Measurements from ENCODE around the gene NOC4L.

Gene NOC4L

GRCh38 chr12:132156573-132157325 lies 12.5 kb downstream of the NOC4L start:
- DNase-seq (ENCODE audit: low read depth in 2 of 2): no peak

- no peak for DNase-seq (ENCODE audit: low read depth in 2 of 2)
Measured at GRCh38 chr12:132157733-132158409, 13.6 kb downstream of the NOC4L start.

- no peak for DNase-seq (ENCODE audit: low read depth in 2 of 2)
Measured at GRCh38 chr12:132158677-132159554, 14.7 kb downstream of the NOC4L start.

GRCh38 chr12:132159555-132160003 lies 15.3 kb downstream of the NOC4L start:
- no peak for DNase-seq (ENCODE audit: low read depth in 2 of 2)

- DNase-seq (ENCODE audit: low read depth in 2 of 2): no peak
Measured at GRCh38 chr12:132160016-132160415, 15.8 kb downstream of the NOC4L start.

GRCh38 chr12:132160601-132161035 lies 16.4 kb downstream of the NOC4L start:
- no peak for DNase-seq (ENCODE audit: low read depth in 2 of 2)

GRCh38 chr12:132161036-132161781 lies 17.0 kb downstream of the NOC4L start:
- no peak for DNase-seq (ENCODE audit: low read depth in 2 of 2)

GRCh38 chr12:132161796-132162507 lies 17.7 kb downstream of the NOC4L start:
- DNase-seq (ENCODE audit: low read depth in 2 of 2): no peak

- DNase-seq (ENCODE audit: low read depth in 2 of 2): peak; percentile 12 to 29
Measured at GRCh38 chr12:132162508-132163031, 18.3 kb downstream of the NOC4L start.

- DNase-seq (ENCODE audit: low read depth in 2 of 2): no peak
Measured at GRCh38 chr12:132163041-132163910, 19.0 kb downstream of the NOC4L start.

- DNase-seq (ENCODE audit: low read depth in 2 of 2): no peak
Measured at GRCh38 chr12:132163911-132164288, 19.6 kb downstream of the NOC4L start.

GRCh38 chr12:132164426-132164825 lies 20.2 kb downstream of the NOC4L start:
- DNase-seq (ENCODE audit: low read depth in 2 of 2): no peak

GRCh38 chr12:132165584-132165983 lies 21.3 kb downstream of the NOC4L start:
- DNase-seq (ENCODE audit: low read depth in 2 of 2): no peak

GRCh38 chr12:132166093-132166492 lies 21.8 kb downstream of the NOC4L start:
- no peak for DNase-seq (ENCODE audit: low read depth in 2 of 2)

GRCh38 chr12:132166801-132167591 lies 22.7 kb downstream of the NOC4L start:
- DNase-seq (ENCODE audit: low read depth in 2 of 2): no peak

- DNase-seq (ENCODE audit: low read depth in 2 of 2): no peak
Measured at GRCh38 chr12:132167611-132168310, 23.5 kb downstream of the NOC4L start.

GRCh38 chr12:132168311-132169031 lies 24.2 kb downstream of the NOC4L start:
- no peak for DNase-seq (ENCODE audit: low read depth in 2 of 2)
